GM18505 (cell line): ENCODE results near the gene HOXC12.
A peak's percentile ranks its signal among the peaks of the same experiment; 100 is the strongest.

Experiments used
- ATAC-seq: cut with Tn5 transposase; IDR thresholded peaks from one replicate; pipeline ENCODE4 v1.9.1; 2021; ENCODE audit not compliant: unreplicated experiment
- POLR2A ChIP-seq: IDR thresholded peaks from 4 replicates; pipeline ENCODE4 v1.6.1; 2011; ENCODE audit warnings: borderline replicate concordance; ENCODE audit not compliant: insufficient read depth, insufficient read length; ENCODE audit errors: extremely low read depth

HOXC12 gene

DNA sequence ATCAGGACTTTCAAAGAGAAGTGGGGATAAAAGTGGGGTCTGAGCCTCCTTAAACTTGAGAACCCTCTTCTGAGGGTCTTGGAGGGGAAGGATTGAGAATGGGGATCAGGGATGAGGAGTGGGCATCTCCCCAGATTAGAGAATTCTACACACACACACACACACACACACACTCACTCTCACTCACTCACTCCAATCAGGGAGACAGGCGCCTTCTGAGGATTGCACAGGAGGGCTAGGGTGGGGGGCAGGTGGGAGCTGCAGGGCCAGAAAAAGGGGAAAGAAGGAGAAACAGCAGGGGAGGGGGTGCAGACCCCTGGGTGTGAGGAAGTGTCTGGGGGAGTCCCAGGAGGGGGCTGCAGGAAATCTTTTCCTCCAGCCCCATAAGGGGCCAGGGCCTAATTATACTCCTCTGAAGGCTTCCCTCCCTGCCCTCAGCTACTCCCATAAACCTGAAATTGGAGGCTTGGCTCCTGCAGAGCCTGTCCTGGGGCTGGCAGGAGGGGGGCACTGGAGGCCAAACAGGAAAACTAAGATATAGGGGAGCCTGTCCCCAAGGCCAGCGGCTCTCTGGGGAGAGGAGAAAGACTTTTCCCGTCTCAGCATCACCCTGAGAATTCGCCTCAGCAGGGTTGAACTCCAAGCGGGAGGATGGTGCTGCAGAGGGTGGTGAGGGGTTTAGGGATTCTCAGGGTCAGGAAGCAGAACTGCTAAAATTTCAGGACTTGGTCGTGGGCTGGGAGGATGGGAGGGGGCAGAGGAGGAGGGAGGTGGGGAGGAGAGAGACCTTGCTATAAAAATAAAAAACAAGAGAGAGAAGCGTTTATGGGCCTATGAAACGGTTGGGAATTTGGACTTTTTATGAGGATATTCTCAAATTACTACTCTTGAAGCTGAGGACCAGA lies 46.8 kb downstream of the HOXC12 start:
- no peak for TF ChIP-seq POLR2A
- ATAC-seq, result no peak

DNA sequence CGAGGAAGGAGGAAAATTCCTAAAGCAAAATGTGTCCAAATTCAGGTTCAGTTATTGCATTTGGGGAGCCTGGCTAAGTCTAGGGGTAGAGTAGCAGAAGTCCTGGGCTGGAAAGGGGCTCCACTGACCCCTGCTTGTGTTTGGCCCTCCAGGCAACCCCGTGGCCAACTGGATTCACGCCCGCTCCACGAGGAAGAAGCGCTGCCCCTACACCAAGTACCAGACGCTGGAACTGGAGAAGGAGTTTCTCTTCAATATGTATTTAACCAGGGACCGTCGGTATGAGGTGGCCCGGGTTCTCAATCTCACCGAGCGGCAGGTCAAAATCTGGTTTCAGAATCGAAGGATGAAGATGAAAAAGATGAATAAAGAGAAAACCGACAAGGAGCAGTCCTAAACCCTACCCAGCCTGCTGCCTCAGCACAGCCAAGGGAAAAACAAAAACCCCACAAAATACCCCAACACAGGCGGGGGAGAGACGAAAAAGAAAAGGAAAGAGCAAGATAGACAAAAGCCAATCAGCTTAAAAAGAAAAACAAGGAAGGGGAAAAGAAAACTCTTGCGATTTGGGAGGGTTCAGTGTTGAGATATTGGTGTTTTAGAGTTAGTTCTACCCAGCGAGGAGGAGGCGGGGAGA lies 47.7 kb downstream of the HOXC12 start:
- ATAC-seq, result no peak
- TF ChIP-seq POLR2A, result no peak

DNA sequence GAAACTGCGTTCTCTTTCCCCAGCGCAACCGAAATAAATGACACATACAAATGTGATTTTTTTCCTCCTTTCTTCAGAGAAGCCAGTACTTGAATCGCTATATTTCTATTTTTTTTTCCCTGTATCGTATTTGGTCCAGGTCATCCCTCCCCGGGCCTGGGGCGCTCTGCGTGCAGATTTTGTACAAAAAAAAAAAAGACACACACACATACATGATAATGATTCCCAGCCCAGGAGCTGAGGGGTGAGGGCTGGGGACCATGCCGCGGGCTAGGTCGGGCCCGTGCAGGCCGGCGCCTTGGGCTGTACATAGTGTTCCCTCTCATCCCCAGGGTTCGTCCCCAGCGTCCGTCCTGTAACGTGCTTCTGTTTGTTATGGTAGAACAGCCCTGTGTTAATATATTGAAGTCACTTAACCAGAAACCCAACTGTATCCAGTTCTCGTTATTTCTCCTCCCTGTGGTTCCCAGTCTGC lies 48.2 kb downstream of the HOXC12 start:
- no peak for TF ChIP-seq POLR2A
- ATAC-seq, result no peak

DNA sequence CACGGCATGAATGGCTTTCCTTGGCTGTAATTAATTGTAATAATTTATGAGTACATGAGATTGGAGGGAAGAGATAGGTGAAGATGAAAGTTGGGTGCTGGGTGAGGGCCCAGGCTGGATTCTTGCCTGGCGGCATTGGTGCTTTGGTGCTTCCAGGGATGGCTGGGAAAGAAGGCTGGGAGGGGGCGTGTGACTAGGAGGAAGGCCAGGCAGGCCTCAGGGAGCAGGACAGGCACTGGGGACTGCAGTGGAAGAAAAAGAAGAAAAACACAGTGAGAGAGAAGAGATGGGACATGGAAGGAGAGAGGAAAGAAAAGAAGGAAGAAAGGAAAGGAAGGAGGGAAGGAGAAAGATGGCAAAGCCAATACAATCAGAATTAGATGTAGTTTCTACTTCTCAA lies 48.9 kb downstream of the HOXC12 start:
- no peak for TF ChIP-seq POLR2A
- no peak for ATAC-seq

DNA sequence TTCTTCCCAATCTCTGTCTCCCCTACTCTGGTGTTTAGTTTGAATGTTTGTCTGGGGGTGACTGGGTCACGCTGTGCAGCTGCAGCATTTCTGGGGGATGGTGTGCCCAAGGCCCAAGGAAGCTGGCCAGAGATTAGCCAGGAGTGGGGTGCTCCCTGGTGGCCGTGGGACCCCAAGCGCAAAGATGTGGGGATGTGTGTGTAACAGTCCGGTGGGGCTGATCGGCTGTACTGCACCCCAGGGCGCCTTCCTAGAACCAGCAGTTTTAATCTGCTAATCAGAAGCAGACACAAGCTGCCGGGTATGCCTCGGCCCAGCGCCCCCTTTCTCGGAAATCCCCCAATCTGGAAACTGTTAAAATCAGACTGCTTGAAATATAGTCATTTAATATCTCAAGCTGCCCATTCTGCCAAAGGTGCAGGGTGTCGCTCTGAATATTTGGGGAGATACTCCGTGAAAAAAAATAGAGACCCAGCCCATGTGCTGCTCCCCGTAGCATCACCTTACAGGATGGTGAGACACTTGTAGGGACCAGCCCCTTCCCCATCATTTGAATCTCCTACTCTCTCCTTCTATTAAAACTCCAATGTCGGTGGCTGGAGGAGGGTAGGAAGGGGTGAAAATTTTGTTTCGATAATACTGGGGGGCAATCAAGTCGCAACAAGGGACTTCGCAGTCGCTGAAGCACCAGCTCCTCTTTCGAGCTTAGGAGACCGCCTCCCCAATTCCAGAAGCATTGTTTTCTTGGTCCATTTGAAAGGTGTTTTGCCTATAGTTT lies 49.5 kb downstream of the HOXC12 start:
- TF ChIP-seq POLR2A, result no peak
- ATAC-seq, result no peak

DNA sequence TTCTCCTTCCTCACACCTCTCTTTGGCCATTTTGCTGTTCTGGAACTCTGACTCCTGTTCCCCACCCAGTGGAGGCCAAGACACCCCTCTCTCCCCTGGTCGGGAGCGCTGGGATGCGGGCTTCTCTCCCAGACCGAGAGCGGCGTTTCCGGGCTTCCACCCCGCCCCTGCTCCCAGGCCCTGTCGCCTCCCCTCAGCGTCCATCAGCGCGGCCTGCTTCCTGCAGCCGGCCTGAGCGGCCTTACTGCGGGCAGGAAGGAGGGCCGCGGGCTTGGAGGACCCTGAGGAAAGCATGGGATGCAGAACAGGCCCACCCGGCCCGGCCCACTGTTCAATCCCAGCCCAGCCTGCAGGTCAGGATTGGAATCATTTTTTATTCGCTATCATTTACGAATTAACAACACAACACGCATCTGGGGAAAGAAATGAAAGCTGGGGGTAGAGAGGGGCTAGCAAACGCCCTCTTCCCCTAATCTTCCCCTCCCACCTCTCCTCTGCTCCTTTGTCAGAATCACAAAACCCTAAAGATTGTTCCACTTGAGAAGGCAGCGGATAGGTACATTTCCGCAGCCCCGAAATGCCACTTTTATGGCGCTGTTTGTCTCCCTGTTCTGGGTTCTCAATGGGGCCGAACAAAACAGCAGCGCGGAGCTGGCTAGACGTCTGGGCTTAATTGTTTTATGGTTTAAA lies 50.3 kb downstream of the HOXC12 start:
- no peak for ATAC-seq
- TF ChIP-seq POLR2A, result no peak

DNA sequence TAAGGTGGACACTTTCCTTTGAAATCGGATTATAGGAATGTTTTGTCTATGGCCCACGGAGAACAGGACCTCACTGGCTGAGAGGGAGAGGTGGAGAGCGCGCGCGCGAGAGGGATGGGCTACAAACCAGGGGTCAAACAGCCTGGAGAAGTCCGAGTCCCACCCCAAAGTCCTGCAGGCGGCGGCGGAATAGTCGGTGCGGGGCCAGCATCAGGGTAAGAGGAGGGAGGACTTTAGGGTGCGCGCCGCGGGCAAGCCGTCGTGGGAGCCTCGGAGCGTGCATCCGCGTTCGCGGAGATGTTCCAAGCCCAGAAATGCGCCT lies 50.8 kb downstream of the HOXC12 start:
- ATAC-seq, result no peak
- TF ChIP-seq POLR2A, result no peak

DNA sequence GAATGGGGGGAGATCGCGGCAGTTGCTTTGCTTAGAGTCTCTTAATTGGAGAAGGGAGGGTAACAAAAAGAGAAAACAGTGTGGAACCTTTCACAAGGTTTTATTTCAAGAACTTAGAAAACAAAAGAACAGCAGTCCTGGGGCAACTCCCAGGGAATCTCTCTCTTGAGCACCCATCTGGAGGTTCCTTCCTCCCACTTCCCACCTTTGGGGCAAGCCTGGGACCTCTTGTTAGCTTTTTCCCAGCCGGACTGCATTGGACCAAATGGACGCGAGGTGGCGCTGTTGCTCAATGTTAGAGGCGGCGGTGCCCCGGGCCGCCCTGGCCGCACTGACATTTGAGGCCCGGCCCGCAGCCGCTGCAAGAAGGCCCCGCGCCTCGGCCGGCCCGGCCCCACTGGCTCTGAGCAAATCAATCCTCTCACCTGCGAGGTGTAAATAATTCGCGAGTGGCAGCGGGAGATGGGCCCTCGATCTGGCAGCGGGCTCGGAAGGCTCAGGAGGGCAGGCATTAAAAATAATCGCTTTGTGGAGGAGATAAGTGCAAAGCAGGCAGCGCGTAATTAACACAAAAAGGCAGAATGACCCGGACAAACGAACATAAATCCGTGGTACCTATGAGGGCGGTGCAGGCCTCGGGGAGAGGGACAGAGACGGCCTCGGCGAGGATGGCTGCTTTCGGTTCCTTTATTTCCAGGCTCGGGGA lies 51.3 kb downstream of the HOXC12 start:
- no peak for TF ChIP-seq POLR2A
- ATAC-seq, result peak; percentile 64

DNA sequence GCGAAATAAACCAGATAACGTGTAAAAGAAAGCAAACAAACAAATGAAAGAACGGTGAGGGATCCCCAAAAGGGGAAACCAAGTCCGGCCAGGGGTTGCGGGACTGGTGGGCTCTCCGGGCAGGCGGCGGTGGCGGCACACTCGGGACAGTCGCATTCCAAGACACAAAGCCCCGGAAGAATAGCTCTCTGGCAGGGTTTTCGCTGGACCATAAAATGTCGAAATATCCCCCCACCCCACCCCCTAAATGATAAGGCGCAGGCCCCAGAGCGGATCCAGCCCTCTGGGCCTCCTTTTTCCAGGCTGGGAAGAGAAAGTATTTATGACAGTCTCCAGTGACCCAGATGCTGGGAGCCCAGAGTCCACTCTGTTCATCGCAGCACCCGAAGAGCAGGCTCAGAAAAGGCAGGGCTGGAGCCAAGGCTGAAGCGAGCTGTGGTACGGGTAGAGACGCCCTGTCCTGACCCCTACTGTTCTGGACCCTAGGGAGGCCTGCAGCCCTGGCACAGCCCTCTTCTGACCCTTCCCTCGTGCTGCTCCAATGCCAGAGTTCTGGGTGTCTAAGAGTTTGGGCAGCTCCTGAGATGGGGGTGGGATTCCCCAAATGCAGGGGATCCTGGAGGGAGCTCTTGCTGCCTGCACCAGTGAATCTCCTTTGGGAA lies 52.0 kb downstream of the HOXC12 start:
- ATAC-seq, result no peak
- TF ChIP-seq POLR2A, result no peak

DNA sequence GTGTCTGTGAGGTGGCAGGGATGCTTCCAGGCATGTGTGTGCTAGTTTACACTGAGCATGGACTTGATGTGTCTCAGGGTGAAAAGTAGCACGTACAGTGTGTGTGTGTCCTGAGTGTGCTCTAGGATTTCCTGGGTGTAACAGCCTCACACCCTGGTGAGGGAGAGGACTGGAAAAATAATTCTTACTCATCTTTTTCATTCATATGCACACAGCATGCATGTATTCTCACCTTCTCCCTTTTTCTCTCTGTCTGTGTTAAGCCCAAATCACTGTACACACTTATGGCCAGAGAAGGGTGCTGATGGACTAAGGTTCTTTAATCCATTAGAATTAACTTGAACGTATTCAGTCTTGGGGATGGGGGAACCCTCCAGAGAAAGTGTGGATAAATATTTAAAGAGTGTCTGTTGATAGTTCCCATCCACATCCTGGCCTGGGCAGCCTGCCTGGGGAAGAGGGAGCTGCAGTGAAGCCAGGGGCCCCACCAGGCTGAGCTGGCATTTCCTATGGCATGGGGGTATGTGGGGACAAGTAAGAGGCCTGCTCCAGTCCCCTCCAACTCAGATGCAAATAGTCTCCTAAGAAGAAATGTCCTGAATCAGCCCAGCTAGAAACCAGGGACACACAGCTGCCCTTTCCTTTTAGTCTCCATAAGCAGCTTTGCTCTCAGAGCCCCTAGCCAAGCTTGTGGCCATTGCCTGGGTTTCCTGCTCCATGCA lies 53.0 kb downstream of the HOXC12 start:
- TF ChIP-seq POLR2A, result no peak
- ATAC-seq, result no peak

DNA sequence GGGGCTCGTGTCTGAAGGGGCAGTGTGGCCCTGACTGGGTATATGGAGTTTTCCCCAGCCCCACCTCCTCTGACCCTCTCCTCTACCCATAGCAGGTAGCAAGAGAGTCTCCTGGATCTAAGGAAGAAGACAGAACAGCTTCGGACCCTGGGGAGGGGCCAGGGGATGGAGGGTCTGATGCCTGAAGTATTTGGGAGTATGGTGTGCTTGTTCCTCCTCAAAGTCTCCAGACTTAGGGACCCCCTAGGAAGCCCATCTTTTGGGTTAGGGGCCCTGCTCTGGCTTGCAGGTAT lies 53.5 kb downstream of the HOXC12 start:
- no peak for TF ChIP-seq POLR2A
- ATAC-seq, result no peak
